ENCODE data around the gene TBC1D20. TPM values are rescaled to one million over a fixed set of nuclear protein-coding genes. Genes with fewer than 3 reads are reported as not detected.
A peak's percentile ranks its signal among the peaks of the same experiment; 100 is the strongest.

Gene TBC1D20
- total and polyA plus RNA-seq, 2 experiments from 2014 or later: 31.3 to 40.0 TPM

DNA sequence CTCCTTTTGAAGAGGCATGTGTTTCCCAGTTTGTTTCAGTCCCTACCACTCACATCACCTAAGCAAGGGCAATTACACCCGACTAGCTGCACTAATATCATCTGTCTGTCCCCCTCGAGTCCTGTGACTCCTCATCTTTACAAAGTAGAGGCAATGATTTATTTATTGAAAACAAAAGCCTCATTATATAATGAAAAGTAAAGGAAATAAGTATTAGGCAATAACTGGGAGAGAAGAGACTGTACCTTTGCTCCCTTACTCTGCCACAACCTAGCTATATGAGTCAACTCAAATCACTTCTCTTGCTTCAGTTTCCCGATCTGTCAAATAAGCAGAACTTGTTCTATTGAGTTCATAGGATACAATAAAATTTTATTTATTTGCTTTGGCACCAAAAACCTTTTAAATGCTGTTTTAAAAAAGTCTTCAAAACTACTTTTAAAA lies 42.3 kb upstream of the TBC1D20 start:
- H3K27me3 ChIP-seq: no peaks in the 10 kb centered on the region
- TF ChIP-seq, protein P1, sequence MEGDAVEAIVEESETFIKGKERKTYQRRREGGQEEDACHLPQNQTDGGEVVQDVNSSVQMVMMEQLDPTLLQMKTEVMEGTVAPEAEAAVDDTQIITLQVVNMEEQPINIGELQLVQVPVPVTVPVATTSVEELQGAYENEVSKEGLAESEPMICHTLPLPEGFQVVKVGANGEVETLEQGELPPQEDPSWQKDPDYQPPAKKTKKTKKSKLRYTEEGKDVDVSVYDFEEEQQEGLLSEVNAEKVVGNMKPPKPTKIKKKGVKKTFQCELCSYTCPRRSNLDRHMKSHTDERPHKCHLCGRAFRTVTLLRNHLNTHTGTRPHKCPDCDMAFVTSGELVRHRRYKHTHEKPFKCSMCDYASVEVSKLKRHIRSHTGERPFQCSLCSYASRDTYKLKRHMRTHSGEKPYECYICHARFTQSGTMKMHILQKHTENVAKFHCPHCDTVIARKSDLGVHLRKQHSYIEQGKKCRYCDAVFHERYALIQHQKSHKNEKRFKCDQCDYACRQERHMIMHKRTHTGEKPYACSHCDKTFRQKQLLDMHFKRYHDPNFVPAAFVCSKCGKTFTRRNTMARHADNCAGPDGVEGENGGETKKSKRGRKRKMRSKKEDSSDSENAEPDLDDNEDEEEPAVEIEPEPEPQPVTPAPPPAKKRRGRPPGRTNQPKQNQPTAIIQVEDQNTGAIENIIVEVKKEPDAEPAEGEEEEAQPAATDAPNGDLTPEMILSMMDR (IDR thresholded peaks at IDR 0.05; ENCODE audit: low read depth, low read length): no peak
- no peaks in the 10 kb centered on the region for H3K9me3 ChIP-seq (ENCODE audit: low read depth)
- DNase-seq (ENCODE audit: low read depth in 1 of 2, low spot score in 1 of 2): no peak
- peaks cover 51% of the 10 kb centered on the region for H3K36me3 ChIP-seq
- no peaks in the 10 kb centered on the region for H3K4me1 ChIP-seq (ENCODE audit: low read depth)
- no peak overlapping the region for H3K27ac ChIP-seq
- H3K4me3 ChIP-seq: no peak overlapping the region

DNA sequence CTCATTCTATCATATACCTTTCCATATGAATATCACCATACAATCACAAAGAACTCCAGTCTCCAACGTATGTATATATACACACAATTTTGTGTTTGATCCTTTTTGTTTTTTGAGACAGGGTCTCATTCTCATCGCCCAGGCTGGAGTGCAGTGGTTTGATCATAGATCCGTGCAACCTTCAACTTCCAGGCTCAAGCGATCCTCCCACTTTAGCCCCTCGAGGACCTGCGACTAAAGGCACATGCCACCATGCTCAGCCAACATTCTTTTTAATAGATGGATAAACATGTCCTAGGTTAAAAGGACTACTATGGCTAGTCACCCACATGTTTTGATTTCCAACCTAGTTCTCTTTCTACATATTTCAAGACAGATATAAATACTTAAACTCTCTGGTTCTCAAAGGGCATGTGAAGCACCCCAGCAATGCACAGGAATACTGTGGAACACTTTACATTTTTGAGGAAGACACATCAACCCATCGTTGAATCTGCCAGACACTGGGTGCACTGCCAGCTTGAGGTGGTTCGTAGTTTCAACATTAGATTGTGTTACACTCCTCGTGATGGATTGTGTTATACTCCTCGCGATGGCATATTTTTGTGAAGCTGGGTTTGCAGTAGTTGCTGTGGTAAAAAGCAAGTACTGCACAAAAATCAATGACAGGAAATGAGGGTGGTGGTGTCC lies 40.9 kb upstream of the TBC1D20 start:
- no peaks in the 10 kb centered on the region for H3K27me3 ChIP-seq
- H3K4me3 ChIP-seq: no peak overlapping the region
- peaks cover 62% of the 10 kb centered on the region for H3K36me3 ChIP-seq
- no peaks in the 10 kb centered on the region for H3K9me3 ChIP-seq (ENCODE audit: low read depth)
- no peak for DNase-seq (ENCODE audit: low read depth in 1 of 2, low spot score in 1 of 2)
- TF ChIP-seq, protein P1 (IDR thresholded peaks at IDR 0.05; ENCODE audit: low read depth, low read length): no peak
- H3K4me1 ChIP-seq (ENCODE audit: low read depth): no peaks in the 10 kb centered on the region
- H3K27ac ChIP-seq: no peak overlapping the region

DNA sequence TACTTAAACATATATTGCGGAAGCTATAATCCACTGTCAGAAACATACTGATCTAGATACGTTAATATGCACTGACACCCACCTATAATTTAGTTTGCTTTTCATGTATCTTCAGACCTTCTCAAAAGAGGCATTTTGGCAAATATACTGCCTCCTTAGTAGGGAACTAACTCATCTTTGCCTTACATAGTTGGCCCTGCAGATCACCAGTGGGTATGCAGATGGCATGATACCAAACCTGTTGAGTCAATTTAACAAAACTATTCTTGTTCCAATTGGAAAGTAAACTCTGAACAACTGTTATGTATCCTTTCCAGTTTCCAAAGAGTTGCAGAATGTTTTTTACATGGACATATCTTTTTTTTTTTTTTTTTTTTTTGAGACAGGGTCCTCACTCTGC lies 35.6 kb upstream of the TBC1D20 start:
- Histone ChIP-seq H3K27ac (no peak overlapping the region), H3K27me3 (no peaks in the 10 kb centered on the region), H3K4me3 (no peak overlapping the region), H3K9me3 (ENCODE audit: low read depth) (no peaks in the 10 kb centered on the region), H3K4me1 (ENCODE audit: low read depth) (no peaks in the 10 kb centered on the region), H3K36me3 (peaks cover 65% of the 10 kb centered on the region)
- TF ChIP-seq, protein P1 (IDR thresholded peaks at IDR 0.05; ENCODE audit: low read depth, low read length): no peak
- DNase-seq (ENCODE audit: low read depth in 1 of 2, low spot score in 1 of 2): no peak

DNA sequence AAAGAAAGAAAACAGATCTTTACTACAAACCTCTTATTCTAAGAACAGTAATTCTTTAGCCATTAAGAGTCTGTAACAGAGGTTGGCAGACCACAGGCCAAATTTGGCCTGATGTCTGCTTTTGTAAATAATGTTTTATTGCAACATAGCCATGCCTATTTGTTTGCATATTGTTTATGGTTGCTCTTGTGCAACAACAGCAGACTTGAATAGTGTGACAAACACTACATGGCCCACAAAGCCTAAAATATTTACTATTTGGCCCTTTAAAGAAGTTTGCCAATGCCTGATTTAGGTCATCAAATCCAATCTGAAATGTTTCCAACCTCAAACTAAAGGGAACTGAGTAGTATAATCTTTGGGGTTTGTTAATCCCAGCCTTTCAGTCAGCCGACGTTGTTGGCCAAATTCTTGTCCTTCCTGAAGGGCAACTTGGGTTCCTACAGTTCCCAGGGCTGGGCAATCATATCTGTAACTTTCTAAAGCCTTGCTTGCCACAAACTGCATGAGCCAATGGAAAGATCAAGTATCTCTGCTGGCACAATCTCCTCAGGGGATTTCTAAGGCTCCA lies 33.9 kb upstream of the TBC1D20 start:
- TF ChIP-seq, protein P1 (IDR thresholded peaks at IDR 0.05; ENCODE audit: low read depth, low read length): no peak
- H3K4me3 ChIP-seq: no peak overlapping the region
- H3K27me3 ChIP-seq: no peaks in the 10 kb centered on the region
- H3K36me3 ChIP-seq: peaks cover 66% of the 10 kb centered on the region
- H3K27ac ChIP-seq: peak overlapping the region; percentile 9
- H3K9me3 ChIP-seq (ENCODE audit: low read depth): no peaks in the 10 kb centered on the region
- DNase-seq (ENCODE audit: low read depth in 1 of 2, low spot score in 1 of 2): peak in 1 of 2 donors; percentile 27
- H3K4me1 ChIP-seq (ENCODE audit: low read depth): no peaks in the 10 kb centered on the region

GRCh38 chr20:492159-492558 lies 29.8 kb upstream of the TBC1D20 start:
- H3K9me3 ChIP-seq (ENCODE audit: low read depth): no peaks in the 10 kb centered on the region
- H3K4me3 ChIP-seq: no peak overlapping the region
- H3K4me1 ChIP-seq (ENCODE audit: low read depth): no peaks in the 10 kb centered on the region
- peaks cover 64% of the 10 kb centered on the region for H3K36me3 ChIP-seq
- no peak overlapping the region for H3K27ac ChIP-seq
- no peak for DNase-seq (ENCODE audit: low read depth in 1 of 2, low spot score in 1 of 2)
- TF ChIP-seq, protein P1 (IDR thresholded peaks at IDR 0.05; ENCODE audit: low read depth, low read length): no peak
- no peaks in the 10 kb centered on the region for H3K27me3 ChIP-seq
